BJ (cell line): ENCODE data around the gene UBAC1. TPM values are rescaled to one million over a fixed set of nuclear protein-coding genes. Genes with fewer than 3 reads are reported as not detected.

Experiments
- CTCF ChIA-PET: fragments of 350-600 bp; formaldehyde crosslinking; extraction: SDS; loops from one replicate; lab custom pipeline; 2021; ENCODE audit warnings: antibody characterized with exemption, inconsistent platforms; lab: Yijun Ruan, JAX
- POLR2A ChIA-PET: fragments of 300-600 bp; sonication (Branson Sonifier 250); formaldehyde crosslinking; extraction: SDS; loops from one replicate; lab custom pipeline; 2021; ENCODE audit warnings: antibody characterized with exemption; lab: Charles Lee
- DNase-seq: peaks from one replicate; pipeline ENCODE4 v3.0.0-alpha.2; 2011; ENCODE audit warnings: low read depth
- H3K27me3 ChIP-seq: 2 replicates; pipeline ENCODE4 v1.6.0; 2011; ENCODE audit warnings: low read length; ENCODE audit not compliant: control insufficient read depth, insufficient read depth
- H3K36me3 ChIP-seq: 2 replicates; pipeline ENCODE4 v1.5.1; 2011; ENCODE audit warnings: low read length; ENCODE audit not compliant: control insufficient read depth, insufficient read depth
- H3K4me3 ChIP-seq: 2 replicates; pipeline ENCODE4 v1.5.1; 2011; ENCODE audit warnings: low read depth, mild to moderate bottlenecking, control low read depth, low read length
- CTCF ChIP-seq: IDR thresholded peaks from 2 replicates; pipeline ENCODE4 v1.5.1; 2011; ENCODE audit warnings: low read depth, mild to moderate bottlenecking, control low read depth, inconsistent platforms, low read length, moderate library complexity; ENCODE audit not compliant: insufficient read depth
- polyA plus RNA-seq: library from polyadenylated mRNA; depleted of rRNA; stranded (reverse); fragments of >200 nt; gene quantifications from 2 replicates; pipeline ENCODE4 v1.2.3, GENCODE V29; 2011

Gene UBAC1
- polyA plus RNA-seq, 1 experiment, result 50.2 TPM

DNA sequence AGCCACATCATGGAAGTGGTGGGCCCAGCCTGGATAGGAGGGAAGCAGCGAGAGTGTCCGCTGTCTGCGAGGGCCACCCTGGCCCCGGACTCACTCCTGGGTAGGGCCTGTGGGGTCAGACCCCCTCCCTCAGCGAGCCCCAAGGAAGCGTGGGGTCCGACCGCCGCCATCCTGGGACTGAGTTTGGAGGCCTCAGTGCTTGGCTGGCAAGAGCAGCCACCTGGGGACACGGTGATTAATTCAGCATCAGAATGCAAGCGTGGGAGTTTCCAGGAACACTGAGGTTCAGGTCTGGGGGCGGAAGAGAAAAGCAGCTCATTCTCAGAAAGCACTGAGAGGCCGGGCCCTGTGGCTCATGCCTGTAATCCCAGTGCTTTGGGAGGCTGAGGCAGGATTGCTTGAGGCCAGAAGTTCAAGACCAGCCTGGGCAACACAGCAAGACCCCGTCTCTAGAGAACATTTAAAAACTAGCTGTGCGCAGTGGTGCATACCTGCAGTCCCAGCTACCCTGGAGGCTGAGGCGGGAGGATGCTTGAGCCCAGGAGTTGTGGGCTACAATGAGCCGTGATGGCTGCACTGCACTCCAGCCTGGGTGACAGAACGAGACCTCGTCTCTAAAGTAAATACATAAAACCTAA lies 35.6 kb downstream of the UBAC1 start:
- no peaks in the 10 kb centered on the region for H3K27me3 ChIP-seq
- no peak for DNase-seq
- no peak overlapping the region for H3K4me3 ChIP-seq
- TF ChIP-seq CTCF, result no peak
- ChIA-PET POLR2A (no interaction called here), CTCF (no interaction called here)
- H3K36me3 ChIP-seq, result peaks cover 3% of the 10 kb centered on the region; the same call in 1 of the 2 replicates

DNA sequence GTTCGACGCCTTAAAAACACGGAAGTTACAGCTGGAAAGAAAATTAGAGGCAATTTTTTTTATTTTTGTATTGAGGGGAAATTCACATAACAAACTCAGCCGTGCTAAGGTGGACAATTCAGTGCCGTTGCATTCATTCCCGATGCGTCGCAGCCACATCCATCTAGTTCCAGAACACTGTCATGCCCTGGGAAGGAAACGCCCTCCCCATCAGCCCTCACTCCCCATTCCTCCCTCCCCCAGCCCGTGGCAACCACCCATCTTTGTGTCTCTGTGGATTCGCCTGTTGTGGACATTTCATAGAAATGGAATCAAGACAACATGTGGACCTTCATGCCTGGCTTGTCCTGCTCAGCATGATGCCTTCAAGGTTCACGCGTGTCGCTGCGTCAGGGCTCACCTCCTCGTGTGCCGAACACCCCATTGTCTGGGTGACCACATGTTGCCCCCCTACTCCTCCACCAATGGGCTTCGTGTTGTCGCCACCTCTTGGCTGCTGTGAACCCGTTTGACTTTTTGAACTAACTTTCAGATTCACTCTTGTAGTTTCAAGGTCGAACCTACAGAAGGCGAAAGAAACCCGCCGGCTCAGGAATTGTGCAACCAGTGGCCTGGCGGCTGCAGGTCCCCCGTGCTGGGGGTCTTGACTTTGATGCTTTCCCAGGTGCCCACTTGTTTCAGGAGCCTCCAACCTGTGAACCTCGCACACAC lies 36.4 kb downstream of the UBAC1 start:
- ChIA-PET CTCF (no interaction called here), POLR2A (no interaction called here)
- no peak for DNase-seq
- Histone ChIP-seq H3K36me3 (no peaks in the 10 kb centered on the region), H3K4me3 (no peak overlapping the region), H3K27me3 (no peaks in the 10 kb centered on the region)
- TF ChIP-seq CTCF, result no peak

DNA sequence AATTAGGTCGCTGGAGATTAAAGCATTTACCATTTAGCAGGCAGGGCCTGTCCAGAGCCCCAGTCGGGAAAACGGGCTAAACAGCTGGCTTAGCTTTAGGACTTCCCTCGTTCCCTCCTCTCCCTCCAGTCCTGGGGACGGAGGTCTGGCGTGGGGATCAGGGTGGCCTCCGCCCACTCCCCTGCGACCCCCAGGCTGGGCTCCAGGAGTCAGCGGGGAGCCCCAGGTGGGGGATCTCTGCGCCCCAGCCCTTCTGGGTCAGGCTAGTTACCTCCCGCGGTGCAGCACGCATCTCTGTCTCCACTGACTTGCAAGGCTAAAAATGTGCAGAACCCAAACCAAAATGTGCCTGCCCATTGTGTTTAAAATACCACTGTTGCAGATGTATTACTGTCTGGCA lies 37.7 kb downstream of the UBAC1 start:
- Histone ChIP-seq H3K27me3 (no peaks in the 10 kb centered on the region), H3K36me3 (no peaks in the 10 kb centered on the region), H3K4me3 (no peak overlapping the region)
- TF ChIP-seq CTCF, result no peak
- CTCF ChIA-PET, result no interaction called here
- no peak for DNase-seq
- POLR2A ChIA-PET, result no interaction called here

GRCh38 chr9:135921749-135922310 lies 39.3 kb downstream of the UBAC1 start:
- ChIA-PET CTCF (interaction anchor here (0.7 to 0.8 kb wide), 2 partner anchors 46 to 201 kb away, joined by 3 read pairs; no protein-coding TSS in a partner anchor), POLR2A (no interaction called here)
- H3K4me3 ChIP-seq, result no peak overlapping the region
- no peak for DNase-seq
- no peaks in the 10 kb centered on the region for H3K27me3 ChIP-seq
- TF ChIP-seq CTCF, result no peak
- no peaks in the 10 kb centered on the region for H3K36me3 ChIP-seq

DNA sequence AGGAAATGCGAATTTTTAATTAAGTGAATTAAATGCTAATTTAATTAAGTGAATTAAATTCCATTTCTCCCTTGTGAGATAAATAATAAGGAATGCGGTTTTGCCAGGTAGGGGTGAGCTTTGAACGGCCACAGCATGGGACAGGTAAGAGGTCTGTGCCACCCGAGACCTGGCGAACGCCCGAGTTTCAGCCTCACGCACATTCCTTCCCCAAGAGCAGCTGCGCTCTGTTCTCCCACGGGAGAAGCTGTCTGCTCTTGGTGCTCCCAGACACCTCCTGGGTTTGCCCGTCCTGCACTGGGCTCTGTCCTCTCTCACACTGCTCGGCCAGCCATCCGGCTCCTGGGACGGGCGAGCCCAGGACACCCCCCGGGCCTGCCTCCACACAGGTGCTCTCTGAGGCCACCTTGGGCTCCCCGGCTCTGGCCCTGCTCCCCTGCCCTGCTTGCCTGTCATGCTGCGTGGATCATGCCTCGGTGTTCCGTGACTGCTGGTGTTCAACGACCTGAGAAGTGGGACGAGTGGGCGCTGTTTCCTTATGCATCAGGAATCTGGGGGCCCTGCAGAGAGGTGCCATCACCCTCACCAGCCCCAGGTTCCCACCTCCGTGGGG lies 40.1 kb downstream of the UBAC1 start:
- POLR2A ChIA-PET, result no interaction called here
- CTCF ChIA-PET, result interaction anchor here (0.7 to 1.0 kb wide), 3 partner anchors 8 to 201 kb away, joined by 3 read pairs; no protein-coding TSS in a partner anchor
- DNase-seq, result no peak
- Histone ChIP-seq H3K27me3 (no peaks in the 10 kb centered on the region), H3K36me3 (peaks cover 2% of the 10 kb centered on the region), H3K4me3 (no peak overlapping the region)
- no peak for TF ChIP-seq CTCF
